HG02623 (cell line): Measurements from ENCODE around the gene S100A12.

Source experiments
- ATAC-seq: cut with Tn5 transposase; IDR thresholded peaks from one replicate; pipeline ENCODE4 v1.9.1; 2021; ENCODE audit warnings: moderate library complexity; ENCODE audit not compliant: unreplicated experiment

Gene S100A12

GRCh38 chr1:153337980-153338853 is 37.2 kb downstream of the S100A12 start:
- ATAC-seq, result no peak

- no peak for ATAC-seq
Measured at GRCh38 chr1:153336650-153337049, 38.8 kb downstream of the S100A12 start.

GRCh38 chr1:153333902-153334301 is 41.5 kb downstream of the S100A12 start:
- no peak for ATAC-seq

- no peak for ATAC-seq
Measured at GRCh38 chr1:153324912-153325311, 50.5 kb downstream of the S100A12 start.
